ENCODE data around the gene SPO11. TPM values are rescaled to one million over a fixed set of nuclear protein-coding genes. Genes with fewer than 3 reads are reported as not detected.
"Not testable (repeated sequence)": the region's sequence is repeated elsewhere in the genome, so short reads cannot be mapped to it uniquely, and the experiment has no call there.

The SPO11 gene
- total RNA-seq, 4 donors from 2014 or later = not detected

GRCh38 chr20:57350081-57350710, 20.6 kb downstream of the SPO11 start:
- Histone ChIP-seq H3K27ac (peak overlapping the region; percentile 1 to 9), H3K36me3 (no peaks in the 10 kb centered on the region), H3K27me3 (no peaks in the 10 kb centered on the region), H3K9me3 (no peaks in the 10 kb centered on the region), H3K4me3 (no peak overlapping the region), H3K4me1 (peaks cover 0 to 7% of the 10 kb centered on the region in 2 donors)
- intact Hi-C loops (cut with DNase I; ENCODE audit: low total_unique reads) = no loop called here
- no peak for TF ChIP-seq POLR2A (IDR thresholded peaks at IDR 0.05)
- no peak for TF ChIP-seq CTCF (IDR thresholded peaks at IDR 0.05)
- no peak for DNase-seq

GRCh38 chr20:57350726-57351041, 21.1 kb downstream of the SPO11 start:
- DNase-seq; H3K4me1 ChIP-seq; H3K27me3 ChIP-seq; H3K9me3 ChIP-seq; intact Hi-C loops (cut with DNase I; ENCODE audit: low total_unique reads); H3K36me3 ChIP-seq: not testable (repeated sequence)
- peak overlapping the region; percentile 53 to 90 for H3K4me3 ChIP-seq
- H3K27ac ChIP-seq = peak overlapping the region; percentile 75 to 84

GRCh38 chr20:57351042-57351783, 21.6 kb downstream of the SPO11 start, which contains the start of gene RAE1:
Gene RAE1, plus strand, starts transcription at chr20:57351255. Its CDS starts 2,784 bp downstream, at chr20:57354039.
- no peak for TF ChIP-seq CTCF (IDR thresholded peaks at IDR 0.05)
- TF ChIP-seq POLR2A (IDR thresholded peaks at IDR 0.05) = peak; percentile 35 to 43
- peaks cover 0 to 7% of the 10 kb centered on the region in 2 donors for H3K4me1 ChIP-seq
- no peaks in the 10 kb centered on the region for H3K27me3 ChIP-seq
- no peaks in the 10 kb centered on the region for H3K36me3 ChIP-seq
- peak within 1 kb of the TSS; percentile 53 to 90 for H3K4me3 ChIP-seq
- H3K27ac ChIP-seq = peak within 1 kb of the TSS; percentile 75 to 84
- H3K9me3 ChIP-seq = no peaks in the 10 kb centered on the region
- intact Hi-C loops (cut with DNase I; ENCODE audit: low total_unique reads) = no loop called here
- DNase-seq = peak; percentile 89 to 90

- Histone ChIP-seq H3K9me3 (no peaks in the 10 kb centered on the region), H3K27me3 (no peaks in the 10 kb centered on the region), H3K27ac (no peak overlapping the region), H3K36me3 (no peaks in the 10 kb centered on the region), H3K4me1 (peaks cover 0 to 7% of the 10 kb centered on the region in 2 donors), H3K4me3 (no peak overlapping the region)
- intact Hi-C loops (cut with DNase I; ENCODE audit: low total_unique reads) = no loop called here
- TF ChIP-seq CTCF (IDR thresholded peaks at IDR 0.05) = no peak
- DNase-seq = no peak
Measured at GRCh38 chr20:57352305-57352704, 22.7 kb downstream of the SPO11 start.

GRCh38 chr20:57353351-57353750, 23.7 kb downstream of the SPO11 start:
- H3K27me3 ChIP-seq = no peaks in the 10 kb centered on the region
- H3K9me3 ChIP-seq = no peaks in the 10 kb centered on the region
- no peak overlapping the region for H3K4me3 ChIP-seq
- intact Hi-C loops (cut with DNase I; ENCODE audit: low total_unique reads) = no loop called here
- H3K27ac ChIP-seq = no peak overlapping the region
- TF ChIP-seq CTCF (IDR thresholded peaks at IDR 0.05) (no peak), POLR2A (IDR thresholded peaks at IDR 0.05) (no peak)
- no peak for DNase-seq
- H3K36me3 ChIP-seq = no peaks in the 10 kb centered on the region
- H3K4me1 ChIP-seq = peaks cover 0 to 7% of the 10 kb centered on the region in 2 donors
